Left renal cortex interstitium (tissue), 4 donors: ENCODE measurements around the gene CHMP6. TPM values are rescaled to one million over a fixed set of nuclear protein-coding genes. Genes with fewer than 3 reads are reported as not detected.

ENCODE experiments used
- DNase-seq, 4 donors: peaks; one replicate each; pipeline ENCODE4 v3.0.0-alpha.2; 2013; ENCODE audit warnings: low read depth in 4 of 4, low spot score in 2 of 4, missing footprints in 1 of 4
- polyA plus RNA-seq, 4 donors: library from polyadenylated mRNA; unstranded; fragments of 120-200 nt; gene quantifications; one replicate each; pipeline ENCODE4 v1.2.1, GENCODE V29; 2013; ENCODE audit not compliant: insufficient read length in 4 of 4

The CHMP6 gene
- polyA plus RNA-seq = 10 to 100 TPM; 27.7 to 31.9 (median 29.2) TPM

GRCh38 chr17:80991645-80992076 is at the start of gene CHMP6:
TSS of gene CHMP6 (plus strand) at chr17:80991841. CDS start at chr17:80991919, 78 bp downstream.
- DNase-seq = peak in 3 of 4 donors; percentile 53 to 73 (median 62)

GRCh38 chr17:80942423-80943345 is 49.0 kb upstream of the CHMP6 start:
- no peak for DNase-seq

- no peak for DNase-seq
These were observed 48.1 kb upstream of the CHMP6 start for GRCh38 chr17:80943346-80944145.

GRCh38 chr17:80944326-80944725 is 47.3 kb upstream of the CHMP6 start:
- DNase-seq = no peak

- no peak for DNase-seq
These were observed 45.9 kb upstream of the CHMP6 start for GRCh38 chr17:80945736-80946135.

GRCh38 chr17:80946449-80946848 is 45.2 kb upstream of the CHMP6 start:
- DNase-seq = no peak

GRCh38 chr17:80947200-80947940 is 44.3 kb upstream of the CHMP6 start:
- no peak for DNase-seq

- no peak for DNase-seq
These were observed 43.3 kb upstream of the CHMP6 start for GRCh38 chr17:80948019-80948975.

GRCh38 chr17:80948976-80949450 is 42.6 kb upstream of the CHMP6 start:
- DNase-seq = no peak

- no peak for DNase-seq
These were observed 41.9 kb upstream of the CHMP6 start for GRCh38 chr17:80949451-80950421.

GRCh38 chr17:80950466-80951120 is 41.0 kb upstream of the CHMP6 start:
- DNase-seq = no peak

- no peak for DNase-seq
These were observed 40.2 kb upstream of the CHMP6 start for GRCh38 chr17:80951121-80952090.

- DNase-seq = no peak
These were observed 39.4 kb upstream of the CHMP6 start for GRCh38 chr17:80952291-80952690.

GRCh38 chr17:80953471-80954315 is 37.9 kb upstream of the CHMP6 start:
- no peak for DNase-seq

- DNase-seq = no peak
These were observed 36.6 kb upstream of the CHMP6 start for GRCh38 chr17:80955078-80955477.
